Endothelial cell of umbilical vein (primary cell): ENCODE measurements around the gene TAGLN. TPM values are rescaled to one million over a fixed set of nuclear protein-coding genes. Genes with fewer than 3 reads are reported as not detected.
"Not testable (repeated sequence)": the region's sequence is repeated elsewhere in the genome, so short reads cannot be mapped to it uniquely, and the experiment has no call there.

Experiments used
- BruUV-seq: library from RNA; stranded (reverse); fragments of 400-500 nt; replicated peaks from 2 replicates; lab custom pipeline; 2021; lab: Mats Ljungman, UMichigan
- CTCF ChIA-PET: fragments of 300-600, 350-600 bp; sonication (Branson Sonifier 250); formaldehyde crosslinking; loops from one replicate; lab custom pipeline; 2021; ENCODE audit warnings: antibody characterized with exemption, inconsistent platforms; lab: Charles Lee
- POLR2A ChIA-PET: fragments of 300-600, 350-600 bp; sonication (Branson Sonifier 250); formaldehyde crosslinking; loops from one replicate; lab custom pipeline; 2021; ENCODE audit warnings: antibody characterized with exemption, inconsistent platforms; lab: Charles Lee
- DNase-seq: peaks from one replicate; pipeline ENCODE4 v3.0.0-alpha.2; 2011; ENCODE audit warnings: low read depth, low spot score
- FAIRE-seq: peaks from 2 replicates; lab custom pipeline; 2011; peaks lifted over from hg19 to GRCh38; lab: Jason Lieb, UNC
- H2AFZ ChIP-seq: 2 replicates; pipeline ENCODE4 v1.6.0; 2012; ENCODE audit warnings: low read depth, low read length, control low read depth, inconsistent platforms
- H3K27ac ChIP-seq: 2 replicates; pipeline ENCODE4 v1.5.1; 2011; ENCODE audit warnings: low read depth, mild to moderate bottlenecking, control low read depth, low read length, moderate library complexity; ENCODE audit not compliant: insufficient read depth
- H3K27me3 ChIP-seq, 2 experiments: 2 replicates each; pipeline versions ENCODE4 v1.6.0 to v1.6.1; 2011; ENCODE audit warnings: low read length in 2 of 2, mixed read lengths in 1 of 2; ENCODE audit not compliant: control insufficient read depth in 2 of 2, insufficient read depth in 2 of 2
- H3K36me3 ChIP-seq, 2 experiments: 2 replicates in 1 of 2; 3 replicates in 1 of 2; pipeline ENCODE4 v1.5.1; 2011; ENCODE audit warnings: low read length in 2 of 2, mild to moderate bottlenecking in 1 of 2, moderate library complexity in 1 of 2; ENCODE audit not compliant: control insufficient read depth in 2 of 2, insufficient read depth in 2 of 2; ENCODE audit errors: extremely low read depth in 1 of 2
- H3K4me1 ChIP-seq: 3 replicates; pipeline ENCODE4 v1.5.1; 2011; ENCODE audit warnings: mild to moderate bottlenecking, low read length; ENCODE audit not compliant: control insufficient read depth, insufficient read depth; ENCODE audit errors: extremely low read depth
- H3K4me2 ChIP-seq: 2 replicates; pipeline ENCODE4 v1.6.1; 2011; ENCODE audit warnings: low read length, control low read depth, mixed read lengths; ENCODE audit not compliant: insufficient read depth
- H3K4me3 ChIP-seq, 3 experiments: fragments of 200-600 bp in 1 of 3; sonication (generic), shearing (Covaris generic) in 1 of 3; replicated peaks in 1 of 3; 2 replicates each; pipeline ENCODE4 v1.5.1; 2011 to 2016; ENCODE audit warnings: control low read depth in 3 of 3, low read length in 3 of 3, mild to moderate bottlenecking in 2 of 3, inconsistent platforms in 1 of 3, low read depth in 1 of 3, moderate library complexity in 1 of 3; ENCODE audit not compliant: insufficient read depth in 1 of 3
- H3K79me2 ChIP-seq: 2 replicates; pipeline ENCODE4 v1.6.0; 2012; ENCODE audit warnings: low read length, inconsistent platforms; ENCODE audit not compliant: control insufficient read depth, insufficient read depth
- H3K9ac ChIP-seq: replicated peaks from 2 replicates; pipeline ENCODE3; 2011; ENCODE audit warnings: low read length, control low read depth; ENCODE audit not compliant: insufficient read depth; ENCODE audit errors: extremely low read depth
- H3K9me1 ChIP-seq: replicated peaks from 3 replicates; pipeline ENCODE4 v1.6.0; 2011; ENCODE audit warnings: mild to moderate bottlenecking, low read length; ENCODE audit not compliant: control insufficient read depth, insufficient read depth; ENCODE audit errors: extremely low read depth
- H3K9me3 ChIP-seq: replicated peaks from 2 replicates; pipeline ENCODE4 v1.5.1; 2012; ENCODE audit warnings: low read length, inconsistent platforms; ENCODE audit not compliant: control insufficient read depth, insufficient read depth
- H4K20me1 ChIP-seq: replicated peaks from 2 replicates; pipeline ENCODE3; 2011; ENCODE audit warnings: mild to moderate bottlenecking, low read length; ENCODE audit not compliant: control insufficient read depth, insufficient read depth; ENCODE audit errors: extremely low read depth
- CTCF ChIP-seq, 2 donors: IDR thresholded peaks; 1 replicate in 1 of 2; 2 replicates in 1 of 2; pipeline ENCODE4 v1.5.1; 2011; ENCODE audit warnings: low read length in 2 of 2, mild to moderate bottlenecking in 2 of 2, moderate library complexity in 2 of 2, control low read depth in 1 of 2, inconsistent platforms in 1 of 2, low read depth in 1 of 2; ENCODE audit not compliant: insufficient read depth in 1 of 2; ENCODE audit errors: extremely low read depth in 1 of 2
- EZH2 ChIP-seq: IDR thresholded peaks from 2 replicates; pipeline ENCODE4 v1.6.1; 2012; ENCODE audit warnings: borderline replicate concordance, low read depth, mild to moderate bottlenecking, moderate library complexity, low read length, inconsistent platforms; ENCODE audit not compliant: severe bottlenecking
- FOS ChIP-seq: IDR thresholded peaks from 2 replicates; pipeline ENCODE4 v1.6.1; 2011; ENCODE audit warnings: mild to moderate bottlenecking, low read length, moderate library complexity, borderline replicate concordance; ENCODE audit not compliant: insufficient read depth
- GATA2 ChIP-seq: IDR thresholded peaks from 2 replicates; pipeline ENCODE4 v1.7.0; 2011; ENCODE audit warnings: low read depth, mild to moderate bottlenecking, moderate library complexity, mixed read lengths, low read length; ENCODE audit not compliant: insufficient read length, insufficient read depth
- JUN ChIP-seq: IDR thresholded peaks from 2 replicates; pipeline ENCODE4 v1.6.1; 2011; ENCODE audit warnings: borderline replicate concordance, low read depth; ENCODE audit not compliant: insufficient read length, insufficient read depth
- MAX ChIP-seq: IDR thresholded peaks from 2 replicates; pipeline ENCODE4 v1.6.1; 2011; ENCODE audit not compliant: insufficient read depth, insufficient read length
- POLR2A ChIP-seq: IDR thresholded peaks from 2 replicates; pipeline ENCODE4 v1.6.1; 2012; ENCODE audit warnings: low read depth, mild to moderate bottlenecking, control low read depth, low read length
- POLR2AphosphoS5 ChIP-seq: IDR thresholded peaks from 2 replicates; pipeline ENCODE4 v1.6.1; 2012; ENCODE audit warnings: low read depth, mild to moderate bottlenecking, control low read depth, low read length, moderate library complexity; ENCODE audit not compliant: insufficient read depth
- dilution Hi-C: fragments of 300-500 bp; cut with MboI; formaldehyde crosslinking; loops from one replicate; pipeline ENCODE4 v1.15.0; 2019; ENCODE audit warnings: low sequenced_read_pairs; ENCODE audit not compliant: extremely low pct_ligation_motif_present
- intact Hi-C: fragments of 100-400 bp; cut with micrococcal nuclease; formaldehyde crosslinking; loops from one replicate; pipeline ENCODE4 v1.10.0; 2022
- polyA plus RNA-seq, 4 experiments: library from polyadenylated mRNA; depleted of rRNA in 3 of 4; stranded (reverse) in 3 of 4; unstranded in 1 of 4; fragments of >200 nt; gene quantifications; 2 replicates each; pipeline versions ENCODE4 v1.2.1 to v1.2.3, GENCODE V29; 2011 to 2012; ENCODE audit warnings: missing spikeins in 1 of 4
- total RNA-seq: library from RNA; stranded (reverse); gene quantifications from 2 replicates; pipeline ENCODE4 v1.2.3, GENCODE V29; 2021

Gene TAGLN
- total and polyA plus RNA-seq, 2 donors (not counting 3 experiments of a cell fraction or from before 2014, with no cell fraction given) = 20.8 to 113 TPM

DNA sequence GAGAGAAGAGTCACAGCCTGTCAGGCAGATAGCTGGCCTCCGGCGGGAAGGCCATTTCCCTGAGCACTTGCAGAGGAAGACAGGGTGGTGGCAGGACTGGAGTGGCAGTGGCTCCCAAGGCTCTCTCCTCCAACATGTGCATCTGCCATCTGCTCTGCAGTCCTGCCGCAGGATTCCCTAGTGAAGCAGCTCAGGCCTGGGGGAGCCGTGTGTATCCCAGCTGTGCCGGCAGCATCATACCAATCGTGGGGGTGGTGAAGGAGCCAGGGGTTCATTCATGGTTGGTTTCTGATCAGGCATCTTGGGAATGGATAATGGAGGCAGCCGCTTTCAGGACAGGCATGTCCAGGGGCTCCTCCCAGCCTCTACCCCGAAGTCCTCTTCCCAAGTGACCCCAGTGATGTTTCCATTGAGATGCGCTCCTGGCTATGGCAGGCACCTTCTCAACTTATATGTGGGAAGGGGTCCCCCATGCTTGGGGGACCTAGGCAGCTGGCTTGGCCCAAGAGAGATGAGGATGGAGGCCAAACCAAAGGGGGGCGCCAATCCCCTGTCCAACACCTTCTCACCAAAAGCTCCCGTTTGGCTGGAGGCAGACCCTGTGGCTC is 6.1 kb downstream of the TAGLN start:
- DNase-seq (no peak), FAIRE-seq (no peak)
- Histone ChIP-seq H3K4me1 (no peaks in the 10 kb centered on the region), H3K9ac (no peak overlapping the region), H3K79me2 (no peaks in the 10 kb centered on the region), H3K4me3 (no peak overlapping the region), H3K4me2 (no peak overlapping the region), H3K9me3 (no peaks in the 10 kb centered on the region), H2AFZ (no peak overlapping the region), H3K9me1 (no peaks in the 10 kb centered on the region), H3K27me3 (no peaks in the 10 kb centered on the region), H3K27ac (no peak overlapping the region), H3K36me3 (peaks cover 0 to 4% of the 10 kb centered on the region in 2 experiments), H4K20me1 (no peaks in the 10 kb centered on the region)
- dilution Hi-C loops (no loop called here), intact Hi-C loops (loop anchor here (5.0 kb wide), 1 partner anchor 73 kb away; no protein-coding TSS in a partner anchor)
- no peak for TF ChIP-seq JUN
- no peak for TF ChIP-seq MAX
- TF ChIP-seq POLR2AphosphoS5 = no peak
- TF ChIP-seq CTCF (IDR thresholded peaks at IDR 0.05; ENCODE audit: extremely low read depth in 1 of 2, insufficient read depth in 1 of 2, low read depth in 1 of 2, low read length in 2 of 2) = no peak
- no peak for TF ChIP-seq FOS
- no peak for TF ChIP-seq POLR2A
- no peak for TF ChIP-seq GATA2
- no peak for TF ChIP-seq EZH2
- POLR2A ChIA-PET = no interaction called here
- BruUV-seq = TSS peak; percentile 41
- CTCF ChIA-PET = no interaction called here

GRCh38 chr11:117206111-117206510 is 6.9 kb downstream of the TAGLN start:
- H4K20me1 ChIP-seq, H3K36me3 ChIP-seq, H3K27me3 ChIP-seq, dilution Hi-C loops, H2AFZ ChIP-seq, DNase-seq, BruUV-seq, H3K27ac ChIP-seq, FAIRE-seq, H3K79me2 ChIP-seq, H3K9me1 ChIP-seq, H3K4me2 ChIP-seq, H3K4me1 ChIP-seq, H3K9me3 ChIP-seq, POLR2A ChIA-PET, CTCF ChIA-PET, H3K4me3 ChIP-seq, H3K9ac ChIP-seq: not testable (repeated sequence)
- intact Hi-C loops = loop anchor here (5.0 kb wide), 1 partner anchor 74 kb away; no protein-coding TSS in a partner anchor

GRCh38 chr11:117206859-117207258 is 7.7 kb downstream of the TAGLN start:
- H4K20me1 ChIP-seq, H3K27ac ChIP-seq, H3K9me3 ChIP-seq, H3K27me3 ChIP-seq, DNase-seq, H3K36me3 ChIP-seq, H3K79me2 ChIP-seq, BruUV-seq, H3K4me1 ChIP-seq, H3K9me1 ChIP-seq, H3K9ac ChIP-seq, H3K4me3 ChIP-seq, CTCF ChIA-PET, POLR2A ChIA-PET, dilution Hi-C loops, H2AFZ ChIP-seq, H3K4me2 ChIP-seq: not testable (repeated sequence)
- intact Hi-C loops = loop anchor here (5.0 kb wide), 1 partner anchor 75 kb away; no protein-coding TSS in a partner anchor
- peak; percentile 98 for FAIRE-seq
